Measurements from ENCODE around the gene GALNT15.

Gene GALNT15

DNA sequence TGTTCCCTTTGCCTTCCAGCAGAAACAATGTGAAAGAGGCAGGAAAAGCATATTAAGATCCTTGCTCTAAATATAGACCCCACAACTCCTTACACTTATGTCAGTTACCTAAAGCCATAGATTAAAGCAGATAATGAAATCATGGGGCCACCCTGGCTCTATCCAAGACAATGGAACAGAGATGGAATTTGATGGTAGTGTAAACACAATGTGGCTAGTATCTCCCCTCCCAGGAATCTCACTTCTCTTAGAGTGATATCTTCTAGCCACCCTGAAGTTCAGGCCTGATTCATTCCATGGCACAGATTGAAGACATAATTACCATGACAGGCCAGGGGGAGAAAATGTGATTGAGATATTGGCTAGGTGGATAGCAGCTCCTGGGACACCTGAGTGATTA, 32.6 kb downstream of the GALNT15 start:
- DNase-seq (ENCODE audit: low read depth, low spot score): no peak
- H3K4me3 ChIP-seq (ENCODE audit: low read depth, low read length): no peak overlapping the region
- TF ChIP-seq, protein P1, sequence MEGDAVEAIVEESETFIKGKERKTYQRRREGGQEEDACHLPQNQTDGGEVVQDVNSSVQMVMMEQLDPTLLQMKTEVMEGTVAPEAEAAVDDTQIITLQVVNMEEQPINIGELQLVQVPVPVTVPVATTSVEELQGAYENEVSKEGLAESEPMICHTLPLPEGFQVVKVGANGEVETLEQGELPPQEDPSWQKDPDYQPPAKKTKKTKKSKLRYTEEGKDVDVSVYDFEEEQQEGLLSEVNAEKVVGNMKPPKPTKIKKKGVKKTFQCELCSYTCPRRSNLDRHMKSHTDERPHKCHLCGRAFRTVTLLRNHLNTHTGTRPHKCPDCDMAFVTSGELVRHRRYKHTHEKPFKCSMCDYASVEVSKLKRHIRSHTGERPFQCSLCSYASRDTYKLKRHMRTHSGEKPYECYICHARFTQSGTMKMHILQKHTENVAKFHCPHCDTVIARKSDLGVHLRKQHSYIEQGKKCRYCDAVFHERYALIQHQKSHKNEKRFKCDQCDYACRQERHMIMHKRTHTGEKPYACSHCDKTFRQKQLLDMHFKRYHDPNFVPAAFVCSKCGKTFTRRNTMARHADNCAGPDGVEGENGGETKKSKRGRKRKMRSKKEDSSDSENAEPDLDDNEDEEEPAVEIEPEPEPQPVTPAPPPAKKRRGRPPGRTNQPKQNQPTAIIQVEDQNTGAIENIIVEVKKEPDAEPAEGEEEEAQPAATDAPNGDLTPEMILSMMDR (IDR thresholded peaks at IDR 0.05; ENCODE audit: low read depth, low read length): no peak
- in situ Hi-C loops (cut with HindIII; ENCODE audit: low sequenced_read_pairs): no loop called here

DNA sequence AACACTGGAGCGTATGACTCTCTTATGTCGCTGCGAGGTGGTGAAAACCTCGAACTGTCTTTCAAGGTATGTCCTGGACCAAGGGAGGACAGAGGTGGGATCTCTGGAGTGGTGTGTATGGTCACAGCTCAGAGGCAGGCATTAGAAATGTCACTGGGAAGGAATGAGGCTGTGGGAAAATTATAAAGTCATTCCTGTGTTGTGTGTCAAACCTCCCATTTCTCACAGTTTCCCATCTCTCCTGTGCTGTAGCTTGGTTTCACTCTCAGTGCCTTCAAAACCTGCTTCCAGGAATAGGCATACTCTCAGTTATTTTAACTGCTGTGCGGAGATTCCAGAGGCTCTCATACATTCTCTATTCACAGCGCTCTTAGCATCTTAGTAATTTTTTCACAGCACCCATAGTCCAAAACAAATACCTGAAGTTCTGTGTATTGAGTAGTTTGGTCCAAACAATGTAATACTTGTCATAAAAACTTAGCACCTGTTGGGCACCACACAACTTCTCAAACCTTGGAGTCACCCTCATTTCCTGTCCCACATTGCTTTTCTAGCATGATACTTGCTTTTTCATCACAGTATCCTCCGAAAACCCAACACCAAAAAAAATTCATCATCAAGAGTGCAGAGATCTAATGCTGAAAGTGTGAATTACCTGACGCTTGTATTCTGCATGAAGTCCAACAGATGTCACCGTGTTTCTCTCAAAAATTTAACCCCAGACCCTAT, 36.9 kb downstream of the GALNT15 start:
- H3K4me3 ChIP-seq (ENCODE audit: low read depth, low read length): no peak overlapping the region
- TF ChIP-seq, protein P1 (IDR thresholded peaks at IDR 0.05; ENCODE audit: low read depth, low read length): no peak
- no peak for DNase-seq (ENCODE audit: low read depth, low spot score)
- in situ Hi-C loops (cut with HindIII; ENCODE audit: low sequenced_read_pairs): no loop called here

DNA sequence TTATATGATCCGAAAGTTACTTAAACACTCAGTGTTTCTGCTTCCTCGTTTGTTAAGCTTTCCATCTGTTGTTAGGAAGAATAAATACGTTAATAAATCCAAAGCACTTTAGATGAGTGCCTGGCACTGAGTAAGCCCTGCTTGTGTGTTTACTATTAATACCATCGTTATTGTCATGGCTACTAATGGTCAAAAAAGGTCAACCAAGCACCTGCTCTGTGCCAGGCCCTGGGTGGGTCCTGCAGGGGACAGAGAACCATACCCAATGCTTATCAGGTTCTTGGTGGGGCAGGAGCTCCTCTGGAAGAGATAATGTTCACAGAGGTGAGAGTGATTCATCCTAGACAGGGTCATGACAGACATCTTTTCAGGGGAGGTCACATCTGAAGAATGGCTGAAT, 39.9 kb downstream of the GALNT15 start:
- in situ Hi-C loops (cut with HindIII; ENCODE audit: low sequenced_read_pairs): no loop called here
- DNase-seq (ENCODE audit: low read depth, low spot score): no peak
- TF ChIP-seq, protein P1 (IDR thresholded peaks at IDR 0.05; ENCODE audit: low read depth, low read length): no peak
- no peak overlapping the region for H3K4me3 ChIP-seq (ENCODE audit: low read depth, low read length)

DNA sequence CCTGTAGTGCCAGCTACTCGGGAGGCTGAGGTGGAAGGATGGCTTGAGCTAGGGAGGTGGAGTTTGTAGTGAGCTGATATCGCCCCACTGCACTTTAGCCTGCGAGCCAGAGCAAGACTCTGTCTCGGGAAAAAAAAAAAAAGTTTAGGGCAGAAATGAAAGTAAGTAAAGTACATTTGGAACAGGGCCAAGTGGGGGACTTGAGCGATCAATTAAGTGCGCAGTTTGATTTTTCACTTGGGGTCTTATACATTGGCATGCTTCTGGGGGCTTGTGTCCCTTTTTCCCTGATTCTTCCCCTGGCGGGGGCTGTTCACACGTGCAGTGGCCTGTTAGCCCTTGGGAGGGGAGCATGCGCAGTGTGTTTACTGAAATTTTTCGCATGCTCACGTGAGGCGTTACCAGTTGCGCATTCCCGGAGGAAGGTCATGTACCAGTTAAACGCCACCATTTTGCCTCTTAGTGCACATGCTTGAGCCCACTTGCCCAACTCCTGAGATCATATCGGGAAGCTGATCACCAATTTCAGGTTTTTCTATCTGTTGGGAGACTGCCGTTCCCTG, 42.0 kb downstream of the GALNT15 start:
- in situ Hi-C loops (cut with HindIII; ENCODE audit: low sequenced_read_pairs): no loop called here
- TF ChIP-seq, protein P1 (IDR thresholded peaks at IDR 0.05; ENCODE audit: low read depth, low read length): no peak
- no peak overlapping the region for H3K4me3 ChIP-seq (ENCODE audit: low read depth, low read length)
- no peak for DNase-seq (ENCODE audit: low read depth, low spot score)

DNA sequence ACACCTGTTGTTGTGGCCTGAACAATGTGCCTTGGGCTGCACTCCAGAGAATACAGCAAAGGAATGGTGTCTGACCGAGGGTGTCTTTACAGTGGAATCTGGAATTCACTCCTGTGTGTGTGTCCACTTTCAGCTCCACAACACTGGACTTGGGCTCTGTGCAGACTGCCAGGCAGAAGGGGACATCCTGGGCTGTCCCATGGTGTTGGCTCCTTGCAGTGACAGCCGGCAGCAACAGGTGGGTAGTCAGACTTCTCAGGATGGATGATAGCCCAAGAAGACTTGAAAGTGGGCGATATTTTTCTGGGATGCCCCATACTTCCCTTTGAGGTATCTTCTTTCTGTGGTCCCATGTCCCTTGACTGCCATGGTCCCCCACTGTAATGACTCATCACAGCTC, 45.3 kb downstream of the GALNT15 start:
- in situ Hi-C loops (cut with HindIII; ENCODE audit: low sequenced_read_pairs): no loop called here
- DNase-seq (ENCODE audit: low read depth, low spot score): no peak
- no peak overlapping the region for H3K4me3 ChIP-seq (ENCODE audit: low read depth, low read length)
- TF ChIP-seq, protein P1 (IDR thresholded peaks at IDR 0.05; ENCODE audit: low read depth, low read length): no peak

DNA sequence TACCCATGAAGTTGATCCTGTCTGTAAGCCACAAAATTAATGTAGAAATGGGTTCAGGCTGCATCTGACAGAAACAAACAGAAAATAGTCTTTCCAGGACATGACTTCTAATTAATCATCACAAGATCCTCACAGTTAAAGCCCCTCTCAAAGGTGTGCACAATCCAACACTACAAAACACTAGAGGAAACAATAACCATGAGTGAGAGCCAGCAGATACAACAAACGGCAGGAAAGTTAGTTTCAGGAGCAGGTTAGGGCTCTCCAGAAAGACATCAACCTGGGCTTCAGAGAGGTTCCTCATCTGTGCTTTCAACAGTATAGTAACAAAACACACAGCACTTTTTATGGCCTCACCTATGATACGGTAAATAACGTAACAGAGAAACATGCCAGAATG, 47.5 kb downstream of the GALNT15 start:
- TF ChIP-seq, protein P1 (IDR thresholded peaks at IDR 0.05; ENCODE audit: low read depth, low read length): no peak
- H3K4me3 ChIP-seq (ENCODE audit: low read depth, low read length): no peak overlapping the region
- in situ Hi-C loops (cut with HindIII; ENCODE audit: low sequenced_read_pairs): no loop called here
- DNase-seq (ENCODE audit: low read depth, low spot score): no peak
